ENCODE measurements around the gene GRIA4. TPM values are rescaled to one million over a fixed set of nuclear protein-coding genes. Genes with fewer than 3 reads are reported as not detected.

Gene GRIA4
- total RNA-seq, 1 donor from 2014 or later: not detected

DNA sequence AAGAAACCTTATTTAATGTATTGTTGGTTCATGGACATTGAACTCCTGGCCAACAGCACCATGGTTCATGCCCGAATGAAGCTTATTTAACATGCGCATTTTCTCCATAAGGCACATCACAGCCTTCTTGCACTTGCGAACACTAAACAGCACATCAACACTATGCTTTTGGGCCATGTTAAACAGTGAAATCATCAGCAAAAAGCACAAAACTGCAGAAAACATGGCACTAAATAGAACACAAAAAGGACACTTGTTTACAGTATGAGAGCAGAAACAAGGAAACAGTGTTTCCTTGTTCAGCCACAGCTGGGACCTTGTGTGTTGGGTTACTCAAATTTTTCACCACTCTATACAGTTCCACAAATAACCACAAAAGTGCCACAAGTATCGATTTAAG, 289.9 kb downstream of the GRIA4 start:
- Histone ChIP-seq H3K36me3 (no peaks in the 10 kb centered on the region), H3K4me3 (no peak overlapping the region), H3K4me1 (no peaks in the 10 kb centered on the region), H3K27ac (replicated peaks) (no peak overlapping the region), H3K9me3 (replicated peaks) (peaks cover 8% of the 10 kb centered on the region), H3K27me3 (ENCODE audit: low read depth) (no peaks in the 10 kb centered on the region)
- DNase-seq: no peak
- TF ChIP-seq, protein P1, sequence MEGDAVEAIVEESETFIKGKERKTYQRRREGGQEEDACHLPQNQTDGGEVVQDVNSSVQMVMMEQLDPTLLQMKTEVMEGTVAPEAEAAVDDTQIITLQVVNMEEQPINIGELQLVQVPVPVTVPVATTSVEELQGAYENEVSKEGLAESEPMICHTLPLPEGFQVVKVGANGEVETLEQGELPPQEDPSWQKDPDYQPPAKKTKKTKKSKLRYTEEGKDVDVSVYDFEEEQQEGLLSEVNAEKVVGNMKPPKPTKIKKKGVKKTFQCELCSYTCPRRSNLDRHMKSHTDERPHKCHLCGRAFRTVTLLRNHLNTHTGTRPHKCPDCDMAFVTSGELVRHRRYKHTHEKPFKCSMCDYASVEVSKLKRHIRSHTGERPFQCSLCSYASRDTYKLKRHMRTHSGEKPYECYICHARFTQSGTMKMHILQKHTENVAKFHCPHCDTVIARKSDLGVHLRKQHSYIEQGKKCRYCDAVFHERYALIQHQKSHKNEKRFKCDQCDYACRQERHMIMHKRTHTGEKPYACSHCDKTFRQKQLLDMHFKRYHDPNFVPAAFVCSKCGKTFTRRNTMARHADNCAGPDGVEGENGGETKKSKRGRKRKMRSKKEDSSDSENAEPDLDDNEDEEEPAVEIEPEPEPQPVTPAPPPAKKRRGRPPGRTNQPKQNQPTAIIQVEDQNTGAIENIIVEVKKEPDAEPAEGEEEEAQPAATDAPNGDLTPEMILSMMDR (IDR thresholded peaks at IDR 0.05; ENCODE audit: borderline replicate concordance): no peak
- intact Hi-C loops (cut with micrococcal nuclease): no loop called here

DNA sequence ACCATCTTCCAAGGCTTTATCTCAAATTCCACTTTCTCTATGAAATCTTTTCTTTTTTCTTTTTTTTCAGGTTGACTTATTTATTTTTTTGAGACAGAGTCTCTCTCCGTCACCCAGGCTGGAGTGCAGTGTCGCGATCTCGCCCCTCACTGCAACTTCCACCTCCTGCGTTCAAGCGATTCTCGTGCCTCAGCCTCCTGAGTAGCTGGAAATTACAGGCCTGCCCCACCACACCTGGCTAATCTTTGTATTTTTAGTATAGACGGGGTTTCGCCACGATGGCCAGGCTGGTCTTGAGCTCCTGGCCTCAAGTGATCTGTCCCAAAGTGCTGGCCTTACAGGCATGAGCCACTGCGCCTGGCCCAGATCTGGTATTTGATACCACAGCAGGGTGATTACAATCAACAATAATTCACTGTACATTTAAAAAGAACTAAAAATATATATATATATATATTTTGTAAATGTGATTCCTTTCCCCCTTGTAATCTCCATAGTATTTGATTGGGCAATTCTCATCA, 290.7 kb downstream of the GRIA4 start:
- Histone ChIP-seq H3K27me3 (ENCODE audit: low read depth) (no peaks in the 10 kb centered on the region), H3K27ac (replicated peaks) (no peak overlapping the region), H3K9me3 (replicated peaks) (peaks cover 8% of the 10 kb centered on the region), H3K36me3 (no peaks in the 10 kb centered on the region), H3K4me1 (no peaks in the 10 kb centered on the region), H3K4me3 (no peak overlapping the region)
- no peak for DNase-seq
- TF ChIP-seq, protein P1 (IDR thresholded peaks at IDR 0.05; ENCODE audit: borderline replicate concordance): no peak
- intact Hi-C loops (cut with micrococcal nuclease): no loop called here

DNA sequence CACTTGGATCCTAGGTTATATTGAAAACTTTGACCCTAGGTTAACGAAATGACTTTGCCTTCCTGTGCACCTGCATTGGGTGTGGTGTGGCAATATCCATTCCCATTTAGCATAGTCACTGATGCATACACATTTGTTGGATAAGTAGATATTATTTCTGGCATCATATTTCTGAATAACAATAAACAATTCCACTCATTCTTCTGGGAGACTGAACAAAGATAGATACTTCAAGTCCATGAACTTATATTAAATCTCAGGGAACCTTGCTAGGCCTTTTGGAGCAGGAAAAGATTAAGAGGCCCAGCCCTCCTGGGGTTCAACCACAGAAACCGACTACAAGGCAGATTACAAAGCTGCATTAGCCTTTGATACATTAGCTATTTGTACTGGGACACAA, 293.2 kb downstream of the GRIA4 start:
- TF ChIP-seq, protein P1 (IDR thresholded peaks at IDR 0.05; ENCODE audit: borderline replicate concordance): no peak
- H3K4me1 ChIP-seq: no peaks in the 10 kb centered on the region
- no peak for DNase-seq
- H3K36me3 ChIP-seq: no peaks in the 10 kb centered on the region
- intact Hi-C loops (cut with micrococcal nuclease): no loop called here
- H3K27ac ChIP-seq (replicated peaks): no peak overlapping the region
- no peaks in the 10 kb centered on the region for H3K27me3 ChIP-seq (ENCODE audit: low read depth)
- H3K4me3 ChIP-seq: no peak overlapping the region
- no peaks in the 10 kb centered on the region for H3K9me3 ChIP-seq (replicated peaks)

DNA sequence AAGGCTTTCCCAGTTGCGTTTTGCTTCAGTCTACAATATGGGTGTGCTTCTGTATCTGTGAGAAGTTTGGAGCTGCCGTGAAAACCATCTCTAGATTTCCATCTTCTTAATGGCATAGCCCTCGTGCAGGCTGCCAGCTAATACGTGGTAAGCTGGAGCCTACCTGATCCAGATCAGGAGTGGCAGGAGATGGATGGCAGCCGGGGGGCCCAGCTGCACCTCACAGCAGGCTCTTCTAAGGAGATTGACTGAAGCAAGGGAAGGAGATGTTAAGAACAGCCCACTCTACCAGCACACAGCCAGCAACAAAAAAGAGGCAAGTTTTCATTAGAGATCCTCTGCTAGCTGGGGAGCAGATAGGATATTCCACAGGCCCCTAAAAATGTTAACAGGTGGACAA, 296.6 kb downstream of the GRIA4 start:
- Histone ChIP-seq H3K27me3 (ENCODE audit: low read depth) (no peaks in the 10 kb centered on the region), H3K9me3 (replicated peaks) (no peaks in the 10 kb centered on the region), H3K4me1 (no peaks in the 10 kb centered on the region), H3K27ac (replicated peaks) (no peak overlapping the region), H3K4me3 (no peak overlapping the region), H3K36me3 (no peaks in the 10 kb centered on the region)
- DNase-seq: no peak
- TF ChIP-seq, protein P1 (IDR thresholded peaks at IDR 0.05; ENCODE audit: borderline replicate concordance): no peak
- intact Hi-C loops (cut with micrococcal nuclease): no loop called here

DNA sequence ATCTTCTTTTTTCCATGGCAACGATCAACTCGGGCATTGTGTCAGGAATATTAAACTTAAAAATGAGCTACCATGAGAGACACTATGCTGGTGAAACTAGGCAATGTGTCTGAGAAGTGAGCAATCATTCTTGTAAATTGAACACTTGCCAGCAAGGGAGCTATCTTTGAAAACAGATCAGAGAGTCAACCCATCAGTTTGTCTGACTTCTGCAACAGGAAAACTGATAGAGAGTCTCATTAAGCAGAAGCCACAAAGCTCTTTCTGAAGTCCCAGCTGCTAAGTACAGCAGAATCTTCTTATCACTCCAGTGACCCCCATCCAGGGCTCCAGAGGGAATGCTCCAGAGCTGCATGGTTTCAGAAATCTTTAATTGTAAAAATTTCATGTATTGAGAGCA, 297.4 kb downstream of the GRIA4 start:
- DNase-seq: no peak
- no peak overlapping the region for H3K27ac ChIP-seq (replicated peaks)
- no peak overlapping the region for H3K4me3 ChIP-seq
- no peaks in the 10 kb centered on the region for H3K4me1 ChIP-seq
- no peaks in the 10 kb centered on the region for H3K27me3 ChIP-seq (ENCODE audit: low read depth)
- TF ChIP-seq, protein P1 (IDR thresholded peaks at IDR 0.05; ENCODE audit: borderline replicate concordance): no peak
- H3K9me3 ChIP-seq (replicated peaks): no peaks in the 10 kb centered on the region
- intact Hi-C loops (cut with micrococcal nuclease): no loop called here
- H3K36me3 ChIP-seq: no peaks in the 10 kb centered on the region

Measured in left ventricle myocardium inferior (tissue), 1 donor.